Glomerular visceral epithelial cell (primary cell): ENCODE results near the gene SERPINA12.

Source experiments
- DNase-seq: peaks from one replicate; pipeline ENCODE4 v3.0.0-alpha.2; 2016; ENCODE audit errors: extremely low spot score

SERPINA12 gene

GRCh38 chr14:94439453-94440057, 69.7 kb downstream of the SERPINA12 start:
- no peak for DNase-seq
